ENCODE data around the gene HGFAC.

Gene HGFAC

DNA sequence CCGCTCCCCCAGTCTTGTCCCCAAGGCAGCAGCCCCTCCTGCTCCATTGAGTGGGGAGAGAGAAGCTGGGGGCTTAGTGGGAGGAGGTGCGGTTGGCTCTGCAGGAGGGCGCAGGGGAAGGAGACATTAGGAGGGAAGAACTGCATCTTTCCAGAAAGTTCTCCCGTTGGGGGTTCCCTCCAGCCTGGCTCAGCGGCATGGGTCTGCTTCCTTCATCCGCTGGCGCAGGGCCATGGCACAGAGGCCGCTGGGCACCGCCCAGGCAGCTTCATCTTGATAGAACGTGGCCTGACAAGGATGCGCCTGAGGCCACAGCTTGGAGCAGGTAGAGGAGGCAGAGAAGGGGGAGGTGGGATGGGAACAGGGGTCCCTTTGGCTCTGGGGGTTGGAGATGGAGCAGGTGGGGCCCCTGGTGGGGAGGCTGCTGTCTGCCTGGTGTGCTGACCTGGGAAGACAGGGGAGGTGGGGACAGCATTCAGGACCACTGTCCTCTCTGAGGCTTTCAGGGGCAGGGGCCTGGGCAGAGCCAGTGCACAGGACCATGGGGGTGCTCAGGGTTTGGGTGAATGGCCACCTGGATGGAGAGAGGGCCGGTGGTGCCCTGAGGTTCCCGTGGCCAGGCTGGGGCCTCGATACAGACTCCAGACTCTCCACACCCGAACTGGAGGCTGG lies 33.4 kb downstream of the HGFAC start:
- no peak for DNase-seq

DNA sequence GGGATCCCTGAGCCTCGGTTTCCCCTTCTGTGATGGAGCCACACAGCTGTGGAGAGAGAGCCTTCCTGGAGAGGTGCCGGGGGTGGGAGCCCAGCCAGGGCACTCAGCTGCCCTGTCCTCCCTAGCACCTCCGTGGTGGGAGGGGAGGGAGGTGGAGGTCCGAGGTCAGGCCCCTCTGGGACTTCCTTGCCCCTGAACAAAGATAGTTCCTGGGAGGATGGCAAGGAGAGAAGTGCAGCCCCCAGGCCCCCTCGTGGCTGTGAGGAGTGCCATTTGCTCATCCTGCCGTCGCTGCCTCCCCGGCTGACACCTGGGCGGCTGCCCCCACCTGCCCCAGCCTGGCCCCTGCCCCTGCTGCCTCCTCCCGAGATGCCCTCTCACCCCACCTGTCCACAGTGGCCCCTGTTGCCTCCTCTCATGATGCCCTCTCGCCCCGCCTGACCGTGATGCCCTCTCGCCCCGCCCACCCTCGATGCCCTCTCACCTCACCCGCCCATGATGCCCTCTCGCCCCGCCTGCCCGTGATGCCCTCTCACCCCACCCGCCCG lies 34.0 kb downstream of the HGFAC start:
- DNase-seq, result no peak

DNA sequence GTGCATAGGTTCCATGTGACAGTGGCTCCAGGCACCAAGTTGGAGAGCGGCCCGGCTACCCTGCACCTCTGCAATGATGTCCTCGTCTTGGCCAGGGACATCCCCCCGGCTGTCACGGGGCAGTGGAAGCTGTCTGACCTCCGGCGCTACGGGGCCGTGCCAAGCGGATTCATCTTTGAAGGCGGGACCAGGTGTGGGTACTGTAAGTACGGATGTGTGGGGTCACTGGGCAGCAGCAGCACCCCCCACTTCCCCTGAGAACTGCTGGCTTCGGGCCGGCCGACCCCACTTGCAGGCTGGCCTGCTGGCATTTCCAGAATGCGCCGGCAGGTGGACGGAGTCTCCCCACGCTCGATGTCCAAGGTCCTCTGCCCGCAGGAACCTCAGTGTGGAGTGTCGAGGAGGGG lies 34.6 kb downstream of the HGFAC start:
- DNase-seq, result no peak

DNA sequence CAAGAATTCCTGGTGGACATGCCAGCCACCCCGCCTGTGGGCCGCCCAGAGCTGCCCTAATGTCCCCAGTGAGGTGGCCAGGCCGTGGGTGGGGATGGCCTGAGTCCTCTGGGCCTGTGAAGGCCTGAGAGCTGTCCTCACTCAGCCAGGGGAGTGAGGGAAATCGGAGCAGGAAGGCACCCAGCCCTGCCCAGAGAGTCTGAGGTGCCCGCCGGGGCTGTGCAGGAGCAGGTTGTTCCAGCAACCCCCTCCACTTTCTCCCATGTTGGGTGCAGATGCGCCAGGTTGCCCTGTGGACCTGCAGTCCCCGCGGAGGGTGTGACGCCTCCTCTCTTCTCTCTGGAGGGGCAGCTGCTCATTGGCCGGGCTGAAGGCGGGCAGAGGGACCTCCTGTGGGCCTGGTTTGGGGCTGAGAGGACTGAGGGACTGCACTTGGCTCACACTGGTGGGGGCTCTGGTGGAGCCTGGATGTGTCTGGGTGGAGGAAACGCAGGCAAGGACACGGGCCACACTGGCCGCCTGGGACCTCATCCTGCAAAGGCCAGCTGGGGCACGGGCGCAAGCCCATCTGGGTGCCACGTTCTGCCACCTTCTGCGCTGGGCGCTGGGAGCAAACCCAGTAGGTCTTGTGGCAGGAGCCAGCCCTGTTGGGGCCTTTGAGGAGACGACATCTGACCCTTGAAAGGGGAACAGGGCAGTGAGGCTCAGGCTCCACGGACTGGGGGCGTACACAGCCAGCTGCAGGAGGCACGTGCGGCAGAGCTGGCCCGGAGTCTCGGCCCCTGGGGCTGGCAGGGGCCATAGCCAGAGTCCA lies 35.4 kb downstream of the HGFAC start:
- no peak for DNase-seq

DNA sequence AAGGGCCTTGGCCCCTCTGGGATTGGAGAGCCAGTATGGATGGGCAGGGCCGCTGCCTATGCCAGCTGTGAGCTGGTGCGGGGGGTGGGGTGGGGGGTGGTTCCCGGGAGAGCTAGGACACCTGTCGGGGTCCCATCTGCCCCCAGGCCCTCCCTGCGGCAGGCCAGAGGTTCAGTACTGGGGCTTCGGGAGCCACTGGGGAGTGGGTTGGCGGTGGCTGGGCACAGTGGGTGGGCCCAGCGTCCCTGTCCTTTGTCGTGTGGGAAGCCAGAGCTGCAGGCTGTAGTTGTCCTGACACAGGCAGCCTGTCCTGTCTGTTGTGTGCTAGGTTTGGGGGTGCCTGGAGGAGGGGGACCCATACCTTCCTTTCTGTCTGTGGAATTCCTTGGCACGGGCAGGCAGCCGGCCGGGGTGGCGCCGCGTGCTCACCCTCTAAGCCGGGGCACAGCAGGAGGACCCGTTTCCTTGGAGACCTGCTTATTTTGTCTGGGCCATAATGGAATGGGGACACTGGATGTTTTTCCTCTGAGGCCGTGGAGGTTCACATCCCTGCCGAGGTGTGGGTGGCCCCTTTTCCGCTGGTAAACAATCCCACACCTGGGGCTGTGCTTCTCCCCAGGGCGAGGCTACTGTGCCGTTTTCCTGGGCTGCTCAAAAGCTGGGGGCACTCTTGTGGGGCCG lies 36.1 kb downstream of the HGFAC start:
- DNase-seq, result no peak

DNA sequence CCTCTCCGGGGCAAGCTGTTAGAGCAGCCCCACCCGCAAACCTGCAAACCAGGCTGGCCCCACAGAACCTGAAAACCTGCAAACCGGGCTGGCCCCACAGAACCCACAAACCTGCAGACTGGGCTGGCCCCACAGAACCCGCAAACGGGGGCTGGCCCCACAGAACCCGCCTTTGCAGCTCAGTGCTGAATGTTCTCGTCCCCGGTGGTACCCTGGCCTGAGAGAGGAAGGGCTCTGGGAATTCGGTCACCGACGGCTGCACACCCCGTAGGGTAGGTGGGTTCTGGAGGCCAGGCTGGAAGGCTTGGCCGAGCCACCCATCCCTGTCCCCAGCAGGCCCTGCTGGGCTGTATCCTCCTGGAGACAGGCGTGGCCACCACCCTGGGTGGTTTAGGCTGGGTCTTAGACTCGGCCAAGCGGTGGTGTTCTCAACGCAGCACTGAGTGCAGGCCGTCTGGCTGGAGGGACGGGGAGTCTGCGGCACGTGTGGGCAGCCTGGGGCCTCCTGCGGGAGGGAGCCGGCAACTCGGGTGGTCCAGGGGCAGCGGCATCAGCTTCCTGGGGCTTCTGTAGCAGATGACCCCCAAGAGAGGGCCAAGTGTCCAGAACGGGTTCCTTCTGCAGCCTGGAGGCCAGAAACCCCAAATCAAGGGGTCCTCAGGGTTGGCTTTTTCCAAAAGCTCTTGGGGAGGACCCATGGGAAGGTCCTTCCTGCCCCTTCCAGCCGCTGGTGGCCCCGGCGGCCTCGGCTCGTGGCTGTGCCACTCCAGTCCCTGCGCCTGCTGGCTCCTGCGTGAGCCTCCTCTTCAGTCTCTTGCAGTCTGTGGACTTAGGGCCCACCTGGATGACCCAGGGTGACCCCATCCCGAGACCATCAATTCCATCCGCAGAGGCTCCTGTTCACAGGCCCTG lies 36.9 kb downstream of the HGFAC start:
- no peak for DNase-seq

DNA sequence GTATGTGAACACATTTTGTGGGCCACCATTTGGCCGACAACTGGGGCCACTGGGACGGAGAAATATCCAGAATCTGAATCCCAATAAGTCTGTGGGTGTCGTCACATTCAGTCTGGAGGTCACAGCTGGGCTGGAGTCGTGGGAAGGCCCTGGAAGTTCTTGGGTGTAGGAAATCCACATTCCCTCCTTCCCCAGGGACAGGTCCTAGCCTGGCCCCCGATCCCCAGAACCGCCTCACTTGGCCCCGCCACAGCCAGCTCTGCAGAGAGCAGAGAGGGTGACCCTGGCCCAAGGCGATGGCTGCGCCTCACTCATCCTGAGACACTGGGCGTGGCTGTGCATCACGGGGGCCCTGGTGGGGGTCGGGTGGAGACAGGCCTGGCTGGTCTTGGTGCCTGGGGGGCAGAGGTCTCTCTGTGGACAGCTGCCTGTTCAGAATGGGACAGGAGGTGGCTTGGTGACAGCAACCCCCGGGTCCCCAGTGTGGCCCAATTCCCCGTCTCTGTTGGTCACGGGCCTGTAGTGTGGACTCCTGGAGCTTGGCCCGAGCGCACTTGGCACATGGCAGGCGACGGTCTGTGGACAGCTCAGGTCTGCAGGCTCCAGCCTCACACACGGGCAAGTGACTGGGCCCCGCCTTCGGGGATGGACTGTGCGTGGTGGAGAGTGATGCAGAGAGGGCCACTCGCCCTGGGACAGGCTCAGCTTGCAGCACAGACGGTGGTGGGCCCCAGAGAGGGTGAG lies 37.8 kb downstream of the HGFAC start:
- DNase-seq, result no peak

DNA sequence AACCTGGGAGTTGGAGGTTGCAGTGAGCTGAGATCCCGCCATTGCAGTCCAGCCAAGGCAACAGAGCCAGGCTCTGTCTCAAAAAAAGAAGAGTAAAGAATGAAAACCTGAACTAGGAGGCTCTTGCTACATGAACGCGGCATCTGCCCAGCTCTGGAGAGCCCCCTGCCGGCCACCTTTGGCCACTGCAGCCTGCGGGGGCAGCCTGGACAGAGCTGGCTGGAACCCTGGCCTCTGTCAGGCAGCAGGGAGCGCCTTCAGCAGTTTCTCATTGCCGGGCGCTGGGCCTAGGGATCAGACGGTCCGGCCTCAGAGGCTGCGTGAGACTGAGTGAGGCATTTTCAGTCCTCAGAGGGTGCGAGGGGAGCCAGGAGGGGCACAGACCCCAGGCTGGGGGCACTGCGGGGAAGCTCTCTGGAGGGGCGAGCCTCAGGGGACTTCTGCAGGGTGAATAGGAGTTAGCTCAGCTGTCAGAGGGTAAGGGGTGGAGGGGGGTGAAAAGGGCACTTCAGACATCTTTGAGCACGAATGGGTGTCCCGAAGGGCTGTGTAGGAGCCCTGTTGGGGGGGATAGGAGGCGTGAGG lies 38.9 kb downstream of the HGFAC start:
- peak; percentile 56 for DNase-seq

DNA sequence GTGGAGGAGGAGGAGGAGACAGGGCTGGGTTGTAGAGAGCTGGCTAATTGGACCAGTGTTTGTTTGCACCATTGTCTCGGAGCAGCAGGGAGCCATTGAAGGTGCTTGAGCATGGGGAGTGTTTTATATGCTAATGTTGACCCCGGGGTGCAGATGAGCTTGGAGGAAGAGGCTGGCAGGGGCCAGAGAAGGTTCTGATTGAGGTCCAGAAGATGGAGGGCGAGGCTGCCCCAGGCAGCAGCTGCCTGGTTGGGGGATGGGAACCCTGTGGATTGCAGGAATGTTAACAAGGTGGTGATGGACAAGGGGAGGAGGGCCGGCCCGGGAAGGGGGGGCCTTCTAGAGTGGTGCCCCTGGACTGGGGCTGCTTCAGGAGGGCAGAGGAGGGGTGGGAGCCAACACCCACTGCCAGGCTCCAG lies 39.4 kb downstream of the HGFAC start:
- DNase-seq, result no peak

DNA sequence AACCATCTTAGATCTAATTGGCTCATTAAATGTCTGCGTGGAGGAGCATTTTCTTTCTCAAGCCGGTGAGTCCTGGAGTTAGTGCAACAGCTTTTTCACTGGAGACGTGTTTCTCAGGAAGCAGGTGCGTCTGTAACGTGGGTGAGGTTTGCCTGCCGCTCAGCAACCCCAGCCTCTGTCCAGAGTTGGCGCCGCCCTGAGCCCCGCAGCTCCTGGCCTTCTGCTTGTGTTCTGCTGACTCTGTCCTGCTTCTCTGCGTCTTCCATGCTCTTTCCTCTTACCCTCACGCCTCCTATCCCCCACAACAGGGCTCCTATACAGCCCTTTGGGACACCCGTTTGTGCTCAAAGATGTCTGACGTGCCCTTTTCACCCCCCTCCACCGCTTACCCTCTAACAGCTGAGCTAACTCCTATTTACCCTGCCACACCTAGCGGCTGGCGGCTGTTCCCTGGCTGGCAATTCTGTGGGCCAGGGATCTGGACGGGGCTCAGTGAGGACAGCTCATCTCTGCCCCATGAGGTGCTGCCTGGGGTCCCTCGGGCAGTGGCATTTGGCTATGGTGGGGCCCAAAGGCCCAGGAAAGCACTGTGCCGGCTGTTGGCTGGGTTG lies 40.1 kb downstream of the HGFAC start:
- no peak for DNase-seq

DNA sequence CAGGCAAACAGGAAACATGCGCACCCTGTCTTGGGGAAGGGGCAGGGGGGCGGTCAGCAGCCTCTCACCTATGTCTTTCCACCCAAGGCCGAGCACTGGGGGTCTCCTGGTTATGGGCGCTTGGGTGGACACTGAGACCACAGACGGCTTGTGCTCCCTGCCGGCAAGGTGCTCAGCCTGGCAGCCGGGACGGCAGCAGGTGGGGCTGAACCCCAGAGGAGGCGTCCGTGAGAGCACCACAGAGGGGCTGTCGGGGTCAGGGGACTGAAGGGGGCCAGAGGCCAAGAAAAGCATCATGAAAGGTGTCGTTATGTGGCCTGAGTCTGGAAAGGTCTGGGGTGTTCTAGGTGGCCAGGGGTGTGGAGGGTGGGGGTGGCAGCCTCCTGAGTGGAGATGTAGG lies 40.9 kb downstream of the HGFAC start:
- DNase-seq, result no peak

DNA sequence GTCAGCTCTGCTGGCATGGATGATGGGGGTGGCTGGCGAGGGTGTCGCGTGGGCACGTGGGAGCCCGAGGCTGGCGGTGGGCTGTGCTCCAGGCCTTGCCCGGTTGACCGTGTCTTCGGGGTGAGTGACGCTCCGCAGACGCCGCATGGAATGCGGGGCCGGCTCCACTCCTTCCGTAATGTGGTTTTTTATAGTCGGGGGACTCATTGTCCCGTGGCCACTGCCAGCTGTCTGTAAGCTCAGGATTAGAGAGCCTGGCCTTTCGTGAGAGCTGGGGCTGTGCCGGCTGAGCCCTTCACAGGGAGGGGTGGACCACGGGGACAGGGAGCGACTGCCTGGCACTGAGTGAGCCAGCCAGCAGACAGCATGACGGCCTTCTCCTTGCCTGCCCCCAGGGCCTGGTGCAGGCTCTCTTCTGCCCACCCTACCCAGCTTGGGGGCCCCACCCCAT lies 41.7 kb downstream of the HGFAC start:
- DNase-seq, result peak; percentile 33

DNA sequence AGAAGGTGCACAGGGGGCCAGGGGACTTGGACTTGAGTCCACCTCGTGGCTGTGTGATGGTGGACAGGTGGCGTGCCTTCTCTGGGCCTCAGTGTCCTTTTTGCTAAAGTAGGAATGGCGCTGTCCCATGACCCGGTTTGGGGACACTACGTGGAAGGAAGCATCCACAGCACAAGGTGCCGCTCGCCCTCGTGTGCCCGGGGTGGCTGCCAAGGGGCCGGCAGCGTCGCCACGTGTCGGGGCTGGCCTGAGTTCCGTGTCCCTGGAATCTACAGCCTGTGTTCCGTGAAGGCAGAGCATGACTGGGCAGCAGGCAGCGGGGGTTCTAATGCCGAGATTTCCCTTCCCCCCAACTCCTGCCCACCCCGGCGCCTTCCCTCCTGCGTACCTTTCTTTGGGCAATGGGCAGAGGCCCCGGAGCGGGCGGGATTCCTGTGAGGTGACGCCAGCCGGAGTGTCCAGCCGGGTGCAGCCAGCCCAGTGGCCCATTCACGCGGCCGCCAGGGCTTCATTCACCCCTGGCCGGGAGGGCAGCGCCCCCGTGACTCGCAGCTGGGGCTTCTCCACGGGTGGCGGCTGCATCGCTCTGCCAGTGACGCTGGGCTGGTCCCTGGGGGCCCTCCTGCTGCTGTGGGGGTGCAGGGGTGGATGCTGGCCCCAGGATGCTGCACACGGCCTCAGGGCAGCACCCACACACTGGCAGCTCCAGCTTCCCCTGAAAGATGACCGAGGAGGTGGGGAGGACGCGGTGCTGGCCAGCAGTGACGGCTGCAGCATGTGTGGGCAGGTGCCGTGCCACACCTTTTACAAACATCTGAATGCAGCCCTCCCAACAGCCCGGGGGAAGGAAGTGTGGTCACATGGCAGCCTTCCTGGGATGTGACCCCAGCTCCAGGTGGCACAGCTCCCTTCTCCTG lies 42.5 kb downstream of the HGFAC start:
- no peak for DNase-seq

DNA sequence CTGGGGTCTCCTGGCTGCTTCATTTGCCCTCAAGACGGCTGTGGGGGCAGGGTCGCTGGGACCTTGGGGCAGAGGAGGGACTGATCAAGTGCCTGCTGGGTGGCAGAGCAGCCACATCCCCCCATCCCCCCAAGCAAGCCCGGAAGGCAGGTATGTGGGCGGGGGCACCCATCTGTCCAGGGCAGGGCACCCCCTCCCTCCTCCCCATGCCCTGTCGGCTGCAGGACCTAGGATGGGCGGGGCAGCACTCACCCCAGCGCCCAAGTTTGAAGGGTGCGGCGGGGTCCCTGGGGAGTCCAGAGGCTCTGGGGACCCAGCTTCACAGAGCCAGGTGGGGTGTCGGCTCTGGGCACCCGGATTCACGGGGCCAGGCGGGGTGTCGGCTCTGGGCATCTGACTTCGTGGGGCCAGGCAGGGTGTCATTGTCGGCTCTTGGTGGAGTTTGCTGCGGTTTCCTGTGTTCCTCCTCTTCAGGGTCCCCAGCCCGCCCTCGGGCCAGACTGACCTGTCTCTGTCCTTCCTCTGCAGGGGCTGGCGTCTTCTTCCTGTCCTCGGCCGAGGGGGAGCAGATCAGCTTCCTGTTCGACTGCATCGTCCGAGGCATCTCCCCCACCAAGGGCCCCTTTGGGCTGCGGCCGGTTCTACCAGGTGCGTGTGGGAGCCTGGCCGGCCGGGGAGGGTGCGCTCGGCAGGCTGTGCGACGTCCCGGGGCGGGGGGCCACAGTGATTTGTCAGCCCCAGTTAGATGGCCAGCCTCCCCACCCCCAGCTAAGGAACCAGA lies 43.4 kb downstream of the HGFAC start:
- no peak for DNase-seq

DNA sequence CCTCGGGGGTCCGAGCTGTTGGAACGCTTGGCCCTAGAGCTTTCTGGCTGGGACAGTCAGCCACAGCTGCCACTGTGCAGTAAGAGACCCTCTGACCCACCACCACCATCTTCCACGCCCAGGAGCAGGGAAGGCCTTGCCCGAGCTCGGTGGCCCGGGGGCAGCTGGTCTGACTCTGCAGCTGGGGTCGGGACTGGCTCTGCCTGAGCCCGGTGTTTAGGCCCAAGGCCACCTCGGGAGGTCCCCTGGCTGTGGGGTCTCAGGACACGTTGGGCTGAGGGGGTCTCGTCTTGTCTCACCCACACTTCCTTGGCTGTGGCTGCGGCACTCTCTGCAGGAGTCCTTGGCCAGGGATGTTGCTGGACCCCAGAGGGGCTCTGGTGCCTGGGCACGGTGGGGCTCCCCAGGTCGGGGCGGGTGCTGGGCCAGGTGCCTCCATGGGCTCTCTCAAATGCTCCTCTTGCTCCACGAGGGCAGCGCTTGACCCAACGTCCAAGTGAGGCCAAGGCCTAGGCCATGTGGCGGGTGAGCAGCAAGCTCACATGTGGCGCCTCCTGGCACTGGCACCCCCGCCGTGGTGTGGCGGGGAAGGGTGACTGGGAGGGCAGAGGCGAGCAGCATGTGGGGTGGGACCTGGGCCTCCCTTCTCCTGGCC lies 44.2 kb downstream of the HGFAC start:
- no peak for DNase-seq

DNA sequence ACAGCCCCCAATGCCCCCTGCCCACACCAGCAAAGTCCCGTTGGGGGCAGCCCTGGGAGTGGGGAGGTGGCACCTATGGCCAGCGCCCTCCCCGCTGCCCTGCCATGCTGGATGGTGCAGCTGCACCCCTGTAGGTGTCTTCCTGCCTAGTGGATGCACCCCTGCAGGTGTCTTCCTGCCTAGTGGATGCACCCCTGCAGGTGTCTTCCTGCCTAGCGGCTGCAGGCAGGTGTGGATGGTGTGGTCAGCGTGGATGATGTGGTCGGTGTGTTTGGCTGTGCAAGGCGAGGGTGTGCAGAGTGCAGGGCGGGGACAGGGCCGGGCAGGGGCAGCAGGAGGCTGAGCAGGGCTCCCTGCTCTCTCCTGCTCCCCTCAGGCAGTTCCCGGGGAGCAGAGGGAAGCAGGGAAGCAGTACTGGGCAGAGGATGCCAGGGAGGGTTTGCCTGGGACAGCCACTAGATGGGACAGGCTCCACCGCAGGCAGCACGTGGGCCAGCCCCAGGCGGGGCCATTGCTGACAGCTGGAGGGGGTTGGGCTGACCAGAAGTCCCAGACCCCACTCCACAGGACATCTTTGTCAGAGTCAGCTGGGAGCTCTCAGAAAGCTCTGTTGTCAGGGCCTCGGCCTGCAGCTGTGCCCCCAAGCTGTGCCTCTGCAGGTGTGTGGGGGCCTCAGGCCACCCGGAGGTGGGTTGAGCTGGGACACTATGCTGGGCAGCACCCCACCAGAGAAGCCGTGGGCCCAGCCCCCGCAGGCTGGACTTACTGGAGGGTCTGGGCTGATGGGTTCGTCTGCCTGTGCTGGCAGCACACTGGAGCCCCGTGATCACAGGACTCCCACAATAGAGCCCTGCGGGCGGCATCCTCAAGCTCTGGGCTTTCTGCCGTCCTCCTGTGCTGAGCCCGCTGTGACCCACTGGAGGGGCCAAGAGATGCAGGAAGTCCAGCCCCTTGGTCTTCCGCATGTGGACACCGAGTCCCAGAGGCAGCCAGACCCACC lies 45.1 kb downstream of the HGFAC start:
- no peak for DNase-seq

DNA sequence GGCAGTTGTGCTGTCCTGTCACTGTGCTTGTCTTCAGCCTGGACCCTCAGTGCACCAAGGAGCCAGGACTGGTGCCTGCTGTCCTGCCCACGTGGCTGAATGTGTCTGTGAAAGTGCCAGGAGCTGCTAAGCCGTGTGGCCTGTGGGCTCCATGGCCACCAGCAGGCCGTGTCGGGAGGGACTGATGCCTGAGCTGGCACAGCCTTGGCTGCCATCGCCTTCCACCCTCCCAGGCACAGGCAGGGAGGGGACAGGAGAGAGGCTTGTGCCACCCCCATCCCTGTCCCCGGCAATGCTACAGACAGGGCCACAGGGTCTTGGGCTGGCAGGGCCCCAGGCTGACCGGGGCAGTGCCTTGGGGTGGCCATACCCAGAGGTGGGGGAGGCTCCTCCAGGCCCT lies 46.1 kb downstream of the HGFAC start:
- DNase-seq, result no peak

All from fibroblast of skin of abdomen (primary cell).